GM06990 (cell line): Measurements from ENCODE around the gene DAZ4.
"Not testable (repeated sequence)": the region's sequence is repeated elsewhere in the genome, so short reads cannot be mapped to it uniquely, and the experiment has no call there.

Experiments
- DNase-seq: peaks from one replicate; pipeline ENCODE4 v3.0.0-alpha.2; 2011; ENCODE audit not compliant: insufficient read length; ENCODE audit errors: extremely low read depth
- H3K27me3 ChIP-seq: replicated peaks from 2 replicates; pipeline ENCODE4 v1.6.0; 2011; ENCODE audit warnings: low read length; ENCODE audit not compliant: control insufficient read depth, insufficient read depth
- H3K36me3 ChIP-seq: 2 replicates; pipeline ENCODE4 v1.5.1; 2011; ENCODE audit warnings: low read length; ENCODE audit not compliant: control insufficient read depth, insufficient read depth
- H3K4me3 ChIP-seq: replicated peaks from 2 replicates; pipeline ENCODE4 v1.5.1; 2011; ENCODE audit warnings: low read depth, mild to moderate bottlenecking, control low read depth, low read length

Gene DAZ4

DNA sequence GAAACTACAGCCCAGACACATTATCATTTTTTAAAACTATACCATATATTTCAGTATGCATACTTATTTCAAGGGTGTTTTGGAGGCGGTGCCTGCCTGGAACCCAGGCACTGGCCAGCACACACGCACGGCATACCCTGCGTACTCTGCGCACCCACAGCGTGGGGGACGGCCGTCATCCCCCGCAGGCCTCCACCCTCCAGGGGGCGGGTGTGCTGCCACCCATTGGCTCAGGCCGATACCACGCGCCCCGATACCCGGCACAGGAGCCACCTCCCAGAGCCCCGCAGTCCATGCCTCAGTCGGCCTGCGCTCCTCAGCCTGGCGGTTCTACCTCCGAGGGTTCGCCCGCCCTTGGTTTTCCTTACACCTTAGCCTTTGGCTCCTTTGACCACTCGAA is at the start of gene DAZ4:
TSS of gene DAZ4 (plus strand) at position 301 of the 400 bp plus-strand sequence. CDS start 208 bp downstream, outside the sequence.
- not testable (repeated sequence) for DNase-seq, H3K36me3 ChIP-seq

DNA sequence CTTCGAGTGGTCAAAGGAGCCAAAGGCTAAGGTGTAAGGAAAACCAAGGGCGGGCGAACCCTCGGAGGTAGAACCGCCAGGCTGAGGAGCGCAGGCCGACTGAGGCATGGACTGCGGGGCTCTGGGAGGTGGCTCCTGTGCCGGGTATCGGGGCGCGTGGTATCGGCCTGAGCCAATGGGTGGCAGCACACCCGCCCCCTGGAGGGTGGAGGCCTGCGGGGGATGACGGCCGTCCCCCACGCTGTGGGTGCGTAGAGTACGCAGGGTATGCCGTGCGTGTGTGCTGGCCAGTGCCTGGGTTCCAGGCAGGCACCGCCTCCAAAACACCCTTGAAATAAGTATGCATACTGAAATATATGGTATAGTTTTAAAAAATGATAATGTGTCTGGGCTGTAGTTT is 20.4 kb upstream of the DAZ4 start, which contains the start of gene DAZ3:
TSS of gene DAZ3 (minus strand) at position 101 of the 400 bp plus-strand sequence. CDS start 208 bp downstream, outside the sequence.
- not testable (repeated sequence) for H3K4me3 ChIP-seq, DNase-seq, H3K27me3 ChIP-seq, H3K36me3 ChIP-seq

More for the DNA sequence above, at the start of gene DAZ4:
- not testable (repeated sequence) for H3K4me3 ChIP-seq, H3K27me3 ChIP-seq

GRCh38 chrY:24821836-24822235 is 11.9 kb upstream of the DAZ4 start:
- not testable (repeated sequence) for H3K4me3 ChIP-seq, H3K36me3 ChIP-seq, H3K27me3 ChIP-seq, DNase-seq

GRCh38 chrY:24824184-24824879 is 9.4 kb upstream of the DAZ4 start:
- DNase-seq, H3K36me3 ChIP-seq, H3K4me3 ChIP-seq: not testable (repeated sequence)

GRCh38 chrY:24825069-24825468 is 8.7 kb upstream of the DAZ4 start:
- DNase-seq, H3K36me3 ChIP-seq, H3K27me3 ChIP-seq, H3K4me3 ChIP-seq: not testable (repeated sequence)

More at GRCh38 chrY:24824184-24824879, 9.4 kb upstream of the DAZ4 start:
- not testable (repeated sequence) for H3K27me3 ChIP-seq
